Sigmoid colon (tissue), 4 donors: ENCODE measurements around the gene UMODL1.

Experiments
- POLR2AphosphoS5 ChIP-seq, 4 donors: sonication (generic); formaldehyde crosslinking; IDR thresholded peaks; one replicate each; pipeline ENCODE4 v1.6.1; 2017; ENCODE audit warnings: antibody characterized with exemption in 4 of 4
- TF ChIP-seq, protein P1 (sequence below), 4 experiments: fragments of 450-650 bp in 3 of 4; fragments of 200-600 bp in 1 of 4; IDR thresholded peaks; one replicate each; pipeline ENCODE4 v1.5.1; 2016 to 2019; ENCODE audit warnings: antibody characterized with exemption in 4 of 4, mild to moderate bottlenecking in 3 of 4, moderate library complexity in 2 of 4

DNA sequence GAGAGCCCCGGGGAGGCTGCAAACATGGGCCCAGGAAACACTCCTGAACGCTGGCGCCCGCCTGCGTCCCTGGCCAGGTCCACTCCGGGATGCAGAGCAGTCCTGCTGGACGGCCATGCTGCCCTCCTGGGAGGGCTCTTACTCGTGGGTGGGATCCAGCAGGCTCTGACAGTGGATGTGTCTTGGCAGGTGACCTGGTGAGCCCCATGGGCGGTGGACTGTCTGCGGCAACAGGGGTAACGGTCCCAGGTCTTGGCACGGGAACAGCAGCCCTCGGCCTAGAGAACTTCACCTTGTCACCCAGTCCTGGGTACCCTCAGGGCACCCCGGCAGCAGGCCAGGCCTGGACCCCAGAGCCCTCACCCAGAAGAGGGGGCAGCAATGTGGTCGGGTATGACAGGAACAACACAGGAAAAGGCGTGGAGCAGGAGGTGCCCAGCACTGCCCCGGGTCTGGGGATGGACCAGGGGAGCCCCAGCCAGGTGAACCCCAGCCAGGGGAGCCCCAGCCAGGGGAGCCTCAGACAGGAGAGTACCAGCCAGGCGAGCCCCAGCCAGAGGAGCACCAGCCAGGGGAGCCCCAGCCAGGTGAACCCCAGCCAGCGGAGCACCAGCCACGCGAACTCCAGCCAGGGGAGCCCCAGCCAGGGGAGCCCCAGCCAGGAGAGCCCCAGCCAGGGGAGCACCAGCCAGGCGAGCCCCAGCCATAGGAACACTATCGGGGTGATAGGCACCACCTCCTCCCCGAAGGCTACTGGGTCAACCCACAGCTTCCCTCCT is 39.8 kb downstream of the UMODL1 start:
- TF ChIP-seq POLR2AphosphoS5 (IDR thresholded peaks at IDR 0.05) = no peak
- TF ChIP-seq, protein P1, sequence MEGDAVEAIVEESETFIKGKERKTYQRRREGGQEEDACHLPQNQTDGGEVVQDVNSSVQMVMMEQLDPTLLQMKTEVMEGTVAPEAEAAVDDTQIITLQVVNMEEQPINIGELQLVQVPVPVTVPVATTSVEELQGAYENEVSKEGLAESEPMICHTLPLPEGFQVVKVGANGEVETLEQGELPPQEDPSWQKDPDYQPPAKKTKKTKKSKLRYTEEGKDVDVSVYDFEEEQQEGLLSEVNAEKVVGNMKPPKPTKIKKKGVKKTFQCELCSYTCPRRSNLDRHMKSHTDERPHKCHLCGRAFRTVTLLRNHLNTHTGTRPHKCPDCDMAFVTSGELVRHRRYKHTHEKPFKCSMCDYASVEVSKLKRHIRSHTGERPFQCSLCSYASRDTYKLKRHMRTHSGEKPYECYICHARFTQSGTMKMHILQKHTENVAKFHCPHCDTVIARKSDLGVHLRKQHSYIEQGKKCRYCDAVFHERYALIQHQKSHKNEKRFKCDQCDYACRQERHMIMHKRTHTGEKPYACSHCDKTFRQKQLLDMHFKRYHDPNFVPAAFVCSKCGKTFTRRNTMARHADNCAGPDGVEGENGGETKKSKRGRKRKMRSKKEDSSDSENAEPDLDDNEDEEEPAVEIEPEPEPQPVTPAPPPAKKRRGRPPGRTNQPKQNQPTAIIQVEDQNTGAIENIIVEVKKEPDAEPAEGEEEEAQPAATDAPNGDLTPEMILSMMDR (IDR thresholded peaks at IDR 0.05) = no peak
